HAP-1 (cell line): ENCODE results near the gene HTR3D.

Experiments used
- DNase-seq, 2 experiments: peaks; one replicate each; pipeline ENCODE4 v3.0.0-alpha.2; 2016 to 2020; ENCODE audit warnings: low spot score in 2 of 2
- H3K27me3 ChIP-seq: fragments of 250-450 bp; sonication (Bioruptor Pico); 2 replicates; pipeline ENCODE4 v1.5.1; 2020; ENCODE audit warnings: low read depth, mild to moderate bottlenecking, moderate library complexity
- H3K36me3 ChIP-seq: fragments of 250-450 bp; sonication (Bioruptor Pico); replicated peaks from 2 replicates; pipeline ENCODE4 v1.5.1; 2020; ENCODE audit warnings: mild to moderate bottlenecking
- H3K4me1 ChIP-seq: fragments of 250-450 bp; sonication (Bioruptor Pico); 2 replicates; pipeline ENCODE4 v1.5.1; 2020; ENCODE audit warnings: mild to moderate bottlenecking
- H3K4me3 ChIP-seq: fragments of 250-450 bp; sonication (Bioruptor Pico); 2 replicates; pipeline ENCODE4 v1.5.1; 2020; ENCODE audit warnings: mild to moderate bottlenecking, moderate library complexity
- H3K9me3 ChIP-seq: fragments of 250-450 bp; sonication (Bioruptor Pico); 2 replicates; pipeline ENCODE4 v1.5.1; 2020; ENCODE audit warnings: mild to moderate bottlenecking, moderate library complexity
- in situ Hi-C: fragments of 300-500 bp; cut with MboI; formaldehyde crosslinking; loops from 3 replicates; pipeline ENCODE4 v1.14.3; 2020; ENCODE audit warnings: low sequenced_read_pairs, inconsistent platforms, mixed read lengths

Gene HTR3D

DNA sequence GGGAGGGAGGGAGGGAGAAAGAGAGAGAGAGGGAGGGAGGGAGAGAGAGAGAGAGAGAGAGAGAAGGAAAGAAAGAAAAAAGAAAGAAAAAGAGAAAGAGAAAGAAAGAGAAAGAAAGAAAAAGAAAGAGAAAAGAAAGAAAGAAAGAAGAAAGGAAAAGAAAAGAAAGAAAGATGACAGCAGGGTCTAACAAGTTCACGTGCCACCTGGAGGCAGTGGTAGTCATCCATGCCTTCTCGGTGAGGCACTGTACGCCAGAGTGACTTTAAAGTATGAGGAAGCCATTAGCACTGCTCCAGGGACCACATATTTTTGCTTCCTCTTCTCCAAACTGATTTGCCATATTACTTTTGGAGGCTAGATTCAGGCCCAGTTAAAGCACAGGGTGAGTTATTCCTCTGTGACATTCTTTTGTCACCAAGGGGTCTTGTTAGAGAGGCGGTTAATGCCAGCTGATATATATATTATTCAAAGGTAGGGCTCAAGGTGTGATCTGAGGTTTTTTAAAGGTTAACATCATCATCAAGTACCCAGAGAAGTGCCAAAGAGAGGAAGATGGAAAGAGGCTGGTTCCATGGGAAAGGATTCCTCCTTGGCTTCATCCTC is at the start of gene HTR3D:
Gene HTR3D (plus strand): TSS at position 556 of the 606 bp plus-strand sequence. CDS start 0 bp downstream, at position 556.
- no peaks in the 10 kb centered on the region; the same call in 1 of the 2 replicates for H3K9me3 ChIP-seq
- H3K4me3 ChIP-seq: no peak within 1 kb of the TSS
- H3K36me3 ChIP-seq: no peaks in the 10 kb centered on the region
- no peak for DNase-seq
- H3K27me3 ChIP-seq: no peaks in the 10 kb centered on the region
- in situ Hi-C loops: no loop called here
- H3K4me1 ChIP-seq: no peaks in the 10 kb centered on the region

DNA sequence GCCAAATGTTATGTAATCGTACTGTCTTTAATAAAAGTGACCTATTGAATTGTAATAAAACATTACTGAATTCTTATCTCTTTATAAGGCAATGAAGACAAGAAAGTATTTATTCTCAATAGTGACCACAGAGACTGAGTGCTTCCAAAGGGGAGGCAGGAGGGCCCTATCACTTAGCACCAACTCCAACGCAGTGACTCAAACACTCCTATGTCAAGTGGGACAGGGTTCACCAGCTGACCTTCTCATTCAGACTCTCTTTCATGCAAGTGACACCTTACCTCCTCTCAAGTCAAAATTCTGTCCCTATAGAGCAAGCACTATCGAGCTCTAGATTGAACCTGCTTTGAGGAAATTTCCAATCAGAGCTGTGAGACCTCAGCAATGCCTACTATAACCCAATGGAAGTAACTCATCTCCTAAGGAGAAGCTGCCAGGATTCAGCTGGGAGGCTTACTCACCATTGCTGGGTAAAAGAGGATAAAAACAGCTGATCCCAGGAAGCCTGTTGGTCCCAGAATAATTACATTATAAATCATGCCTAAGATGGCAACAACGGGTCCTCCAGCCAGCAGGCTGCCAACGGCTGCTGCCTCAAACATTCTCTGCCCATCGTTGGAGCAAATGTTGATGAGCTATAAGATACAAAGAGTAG is 49.4 kb upstream of the HTR3D start:
- no peaks in the 10 kb centered on the region for H3K27me3 ChIP-seq
- no peak for DNase-seq
- no peak overlapping the region for H3K4me3 ChIP-seq
- in situ Hi-C loops: no loop called here
- no peaks in the 10 kb centered on the region for H3K4me1 ChIP-seq
- no peaks in the 10 kb centered on the region for H3K9me3 ChIP-seq
- peaks cover 31% of the 10 kb centered on the region for H3K36me3 ChIP-seq

DNA sequence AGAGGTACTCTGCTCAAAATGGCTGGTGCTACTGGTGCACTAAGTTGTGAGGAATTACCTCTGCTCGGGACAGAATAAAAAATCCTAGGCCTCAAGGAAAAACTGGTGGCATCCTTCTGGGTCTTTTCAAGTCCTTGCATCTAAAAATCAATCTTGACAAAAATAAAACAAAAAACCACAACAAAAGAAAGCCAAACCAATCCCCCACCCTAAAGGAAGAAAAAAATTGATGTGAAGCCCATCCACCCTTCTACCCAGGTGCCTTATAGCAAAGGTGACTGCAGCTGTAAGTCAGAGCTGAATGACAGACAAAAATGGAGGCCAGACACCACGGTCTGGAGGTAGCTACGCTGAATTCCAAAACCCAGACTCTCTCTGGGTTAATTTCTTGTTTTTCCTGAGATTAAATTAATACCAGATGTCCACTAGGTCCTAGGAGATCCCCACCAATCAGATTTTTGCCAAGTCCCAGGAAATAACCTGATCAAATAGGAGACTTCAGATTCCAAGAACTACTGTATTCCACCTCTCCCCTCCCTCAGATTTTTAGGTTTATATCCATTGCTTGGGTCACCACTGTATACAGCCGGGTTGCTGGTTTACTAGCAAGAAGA is 47.3 kb upstream of the HTR3D start:
- no peaks in the 10 kb centered on the region for H3K27me3 ChIP-seq
- no peaks in the 10 kb centered on the region for H3K9me3 ChIP-seq
- H3K36me3 ChIP-seq: peaks cover 50% of the 10 kb centered on the region
- in situ Hi-C loops: no loop called here
- no peak overlapping the region for H3K4me3 ChIP-seq
- H3K4me1 ChIP-seq: no peaks in the 10 kb centered on the region
- no peak for DNase-seq

GRCh38 chr3:183984749-183985729 is 46.5 kb upstream of the HTR3D start:
- H3K27me3 ChIP-seq: no peaks in the 10 kb centered on the region
- H3K4me3 ChIP-seq: no peak overlapping the region
- no peaks in the 10 kb centered on the region for H3K4me1 ChIP-seq
- peaks cover 51% of the 10 kb centered on the region for H3K36me3 ChIP-seq
- in situ Hi-C loops: no loop called here
- H3K9me3 ChIP-seq: no peaks in the 10 kb centered on the region
- no peak for DNase-seq

DNA sequence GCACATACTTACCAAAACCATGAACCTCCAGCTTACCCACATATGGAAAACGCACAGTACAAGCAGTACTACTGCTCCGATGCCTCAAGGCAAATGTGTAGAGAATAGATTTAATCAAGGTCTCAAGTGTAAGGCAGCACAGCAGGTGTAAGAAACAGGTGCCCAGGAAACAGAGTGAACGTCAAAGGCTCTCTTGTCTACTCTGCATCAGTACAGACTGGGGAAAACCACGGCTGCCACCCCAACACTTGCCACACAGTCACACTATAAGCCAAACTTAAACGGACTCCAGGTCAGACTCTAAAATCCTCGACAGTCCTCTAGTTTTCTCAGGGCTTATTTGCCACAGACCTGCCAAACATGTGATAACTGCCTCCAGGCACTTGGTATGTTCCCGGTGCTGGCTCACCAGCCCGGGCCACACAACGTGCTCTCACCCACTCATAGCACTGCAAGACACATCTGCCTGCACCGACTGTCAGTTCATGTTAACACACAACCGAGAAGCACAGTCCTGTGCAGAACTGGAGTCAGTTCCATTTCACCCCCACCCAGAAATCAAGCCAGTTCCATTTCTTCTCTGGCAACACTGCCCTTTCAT is 44.4 kb upstream of the HTR3D start:
- Histone ChIP-seq H3K9me3 (no peaks in the 10 kb centered on the region), H3K36me3 (peaks cover 49% of the 10 kb centered on the region), H3K4me1 (no peaks in the 10 kb centered on the region), H3K27me3 (no peaks in the 10 kb centered on the region), H3K4me3 (no peak overlapping the region)
- in situ Hi-C loops: no loop called here
- no peak for DNase-seq

DNA sequence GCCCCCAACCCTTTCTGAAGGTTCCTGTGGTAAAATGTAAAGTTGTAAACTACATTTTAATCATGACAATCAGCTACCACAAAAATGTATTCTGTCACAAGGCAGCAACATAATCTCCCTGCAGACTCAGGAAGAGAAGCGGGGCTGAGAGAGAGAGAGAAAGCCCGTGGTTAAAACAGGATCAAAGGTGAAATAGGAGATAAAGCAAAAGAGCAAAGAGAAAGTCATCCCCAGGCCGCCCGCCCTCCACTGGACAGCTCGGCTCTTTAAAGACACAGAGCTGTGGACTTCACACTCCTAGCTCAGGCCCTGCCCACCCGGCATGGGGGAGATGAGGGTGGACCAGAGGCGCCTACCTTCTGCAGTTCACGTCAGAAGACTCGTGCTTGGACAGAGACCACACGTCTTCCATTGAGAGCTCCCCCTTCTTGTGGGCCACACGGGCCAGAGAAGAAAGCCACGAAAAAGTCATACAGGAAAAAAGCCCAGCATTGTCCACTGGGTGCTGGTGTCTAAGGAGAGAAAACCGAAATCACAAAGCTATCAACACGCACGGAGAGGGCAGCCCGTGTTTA is 43.2 kb upstream of the HTR3D start:
- Histone ChIP-seq H3K36me3 (peaks cover 39% of the 10 kb centered on the region), H3K27me3 (no peaks in the 10 kb centered on the region), H3K9me3 (no peaks in the 10 kb centered on the region), H3K4me3 (no peak overlapping the region), H3K4me1 (no peaks in the 10 kb centered on the region)
- in situ Hi-C loops: no loop called here
- DNase-seq: no peak

DNA sequence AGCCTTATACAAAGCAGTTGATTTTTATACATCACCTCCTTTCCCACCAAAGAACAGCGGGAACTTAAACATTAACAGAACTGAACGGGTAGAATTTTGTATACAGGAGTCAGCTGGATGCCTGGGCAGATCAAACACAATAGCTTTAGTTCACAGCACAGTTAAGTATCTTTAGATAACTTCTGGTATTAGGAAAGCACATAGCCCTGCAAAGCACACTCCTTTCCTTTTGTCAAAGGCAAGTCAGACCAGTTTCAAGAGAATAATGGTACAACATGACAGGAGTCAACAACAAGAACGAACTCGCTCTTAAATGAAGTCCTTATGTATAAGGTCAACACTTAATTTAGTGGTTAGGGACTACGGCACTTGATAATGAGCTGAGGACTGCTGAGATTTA is 40.1 kb upstream of the HTR3D start:
- Histone ChIP-seq H3K36me3 (peaks cover 27% of the 10 kb centered on the region), H3K4me3 (no peak overlapping the region), H3K27me3 (no peaks in the 10 kb centered on the region), H3K9me3 (no peaks in the 10 kb centered on the region), H3K4me1 (no peaks in the 10 kb centered on the region)
- in situ Hi-C loops: no loop called here
- DNase-seq: no peak

DNA sequence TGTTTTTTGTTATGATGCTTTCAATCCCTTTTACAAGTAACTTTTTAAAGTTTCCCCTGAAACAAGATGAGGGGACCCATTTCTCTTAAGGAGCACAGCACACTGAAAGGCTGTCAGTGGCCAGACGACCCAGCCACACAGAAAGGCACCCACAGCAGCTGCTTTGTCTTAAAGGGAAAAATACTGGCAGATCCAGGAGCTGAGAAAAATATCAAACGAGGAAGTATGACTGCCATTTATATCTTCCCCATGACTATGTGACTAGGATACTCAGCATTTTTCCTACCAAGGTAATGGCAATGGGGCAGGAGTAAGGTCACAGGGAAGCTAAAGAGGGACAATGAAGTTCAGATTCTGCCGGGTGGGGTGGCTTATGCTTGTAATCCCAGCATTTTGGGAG is 29.8 kb upstream of the HTR3D start:
- no peaks in the 10 kb centered on the region for H3K27me3 ChIP-seq
- H3K4me3 ChIP-seq: no peak overlapping the region
- in situ Hi-C loops: no loop called here
- no peak for DNase-seq
- H3K4me1 ChIP-seq: peaks cover 24% of the 10 kb centered on the region
- H3K36me3 ChIP-seq: no peaks in the 10 kb centered on the region; the same call in 1 of the 2 replicates
- H3K9me3 ChIP-seq: no peaks in the 10 kb centered on the region

DNA sequence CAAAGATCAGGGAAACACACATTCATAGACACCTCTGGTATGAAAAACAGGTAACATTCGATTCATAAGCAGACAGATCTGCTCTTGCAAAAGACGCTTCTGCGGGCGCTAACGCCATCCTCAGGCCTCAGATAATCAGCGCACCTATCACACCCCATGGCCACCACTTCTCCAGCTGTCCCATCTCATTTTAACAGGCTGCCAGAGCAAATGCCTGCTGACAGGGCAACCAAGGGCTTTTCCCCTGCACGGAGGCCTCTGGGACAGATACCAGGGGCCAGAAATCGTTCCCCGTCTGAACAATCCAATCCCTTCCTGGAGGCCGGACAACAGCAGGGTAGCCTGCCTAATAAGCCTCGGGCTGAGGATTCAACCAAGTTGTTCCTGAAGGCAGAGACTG is 29.1 kb upstream of the HTR3D start:
- in situ Hi-C loops: no loop called here
- H3K27me3 ChIP-seq: no peaks in the 10 kb centered on the region
- H3K4me1 ChIP-seq: peaks cover 31% of the 10 kb centered on the region
- no peaks in the 10 kb centered on the region for H3K9me3 ChIP-seq
- no peak overlapping the region for H3K4me3 ChIP-seq
- no peaks in the 10 kb centered on the region; the same call in 1 of the 2 replicates for H3K36me3 ChIP-seq
- no peak for DNase-seq

GRCh38 chr3:184003187-184003967 is 28.2 kb upstream of the HTR3D start:
- H3K36me3 ChIP-seq: no peaks in the 10 kb centered on the region
- H3K4me1 ChIP-seq: peaks cover 38% of the 10 kb centered on the region
- no peak for DNase-seq
- H3K27me3 ChIP-seq: no peaks in the 10 kb centered on the region
- no peaks in the 10 kb centered on the region for H3K9me3 ChIP-seq
- in situ Hi-C loops: no loop called here
- no peak overlapping the region for H3K4me3 ChIP-seq

GRCh38 chr3:184004476-184004875 is 27.1 kb upstream of the HTR3D start:
- H3K4me3 ChIP-seq: no peak overlapping the region
- H3K36me3 ChIP-seq: peaks cover 5% of the 10 kb centered on the region; the same call in 1 of the 2 replicates
- no peaks in the 10 kb centered on the region for H3K27me3 ChIP-seq
- in situ Hi-C loops: no loop called here
- H3K4me1 ChIP-seq: peaks cover 40% of the 10 kb centered on the region
- H3K9me3 ChIP-seq: no peaks in the 10 kb centered on the region
- no peak for DNase-seq

- H3K9me3 ChIP-seq: no peaks in the 10 kb centered on the region
- no peak overlapping the region for H3K4me3 ChIP-seq
- H3K36me3 ChIP-seq: peaks cover 7% of the 10 kb centered on the region
- H3K4me1 ChIP-seq: peaks cover 40% of the 10 kb centered on the region
- H3K27me3 ChIP-seq: no peaks in the 10 kb centered on the region
- in situ Hi-C loops: no loop called here
- peak; percentile 72 to 84 for DNase-seq
Measured at GRCh38 chr3:184005941-184006507, 25.5 kb upstream of the HTR3D start.
